Panc1 (cell line): ENCODE measurements around the gene GEMIN4. TPM values are rescaled to one million over a fixed set of nuclear protein-coding genes. Genes with fewer than 3 reads are reported as not detected.

Experiments used
- ATAC-seq: fragments of 200-7000 bp; cut with Tn5 transposase; 2 replicates; pipeline ENCODE4 v1.9.1; 2020; ENCODE audit warnings: mild to moderate bottlenecking, moderate library complexity
- BruUV-seq: library from RNA; stranded (reverse); fragments of 400-500 nt; replicated peaks from 2 replicates; lab custom pipeline; 2021; lab: Mats Ljungman, UMichigan
- CTCF ChIA-PET: fragments of 300-600 bp; sonication (Branson Sonifier 250); formaldehyde crosslinking; loops from one replicate; lab custom pipeline; 2022; ENCODE audit warnings: antibody characterized with exemption; lab: Charles Lee
- POLR2A ChIA-PET: fragments of 300-600 bp; sonication (Branson Sonifier 250); formaldehyde crosslinking; loops from one replicate; lab custom pipeline; 2022; ENCODE audit warnings: antibody characterized with exemption; lab: Charles Lee
- DNase-seq: peaks from one replicate; pipeline ENCODE4 v3.0.0-alpha.2; 2010; ENCODE audit warnings: low read depth, low spot score
- H3K27ac ChIP-seq: 2 replicates; pipeline ENCODE4 v1.5.1; 2011; ENCODE audit warnings: mild to moderate bottlenecking, low read length, inconsistent platforms
- H3K27me3 ChIP-seq: fragments of 200-500 bp; sonication (Bioruptor generic); 2 replicates; pipeline ENCODE4 v1.6.0; 2014; ENCODE audit warnings: low read length, inconsistent platforms; ENCODE audit not compliant: control insufficient read depth, insufficient read depth
- H3K36me3 ChIP-seq: fragments of 200-500 bp; sonication (Bioruptor generic); 2 replicates; pipeline ENCODE4 v1.5.1; 2014; ENCODE audit warnings: inconsistent platforms, mild to moderate bottlenecking, low read length, moderate library complexity; ENCODE audit not compliant: control insufficient read depth, insufficient read depth
- H3K4me1 ChIP-seq: 2 replicates; pipeline ENCODE4 v1.5.1; 2011; ENCODE audit warnings: inconsistent platforms, mild to moderate bottlenecking, low read length, moderate library complexity; ENCODE audit not compliant: control insufficient read depth, insufficient read depth
- H3K4me3 ChIP-seq, 2 experiments: 2 replicates each; pipeline ENCODE4 v1.5.1; 2011 to 2012; ENCODE audit warnings: low read depth in 2 of 2, low read length in 2 of 2, mild to moderate bottlenecking in 2 of 2, inconsistent platforms in 1 of 2, moderate library complexity in 1 of 2
- H3K9me3 ChIP-seq: fragments of 200-500 bp; sonication (Bioruptor generic); 2 replicates; pipeline ENCODE4 v1.5.1; 2014; ENCODE audit warnings: low read depth, mild to moderate bottlenecking, inconsistent platforms, low read length, moderate library complexity; ENCODE audit not compliant: control insufficient read depth, insufficient read depth
- CTCF ChIP-seq: fragments of 450-650 bp; IDR thresholded peaks from 2 replicates; pipeline ENCODE4 v1.5.1; 2017; ENCODE audit warnings: mild to moderate bottlenecking
- POLR2AphosphoS5 ChIP-seq: IDR thresholded peaks from 2 replicates; pipeline ENCODE4 v1.6.1; 2012; ENCODE audit warnings: mild to moderate bottlenecking, low read depth, low read length, moderate library complexity
- REST ChIP-seq, 2 experiments: IDR thresholded peaks; 2 replicates each; pipeline ENCODE4 v1.6.1; 2011 to 2012; ENCODE audit warnings: low read depth in 2 of 2, control low read depth in 1 of 2, low read length in 1 of 2, mild to moderate bottlenecking in 1 of 2, moderate library complexity in 1 of 2; ENCODE audit not compliant: insufficient read depth in 1 of 2
- SIN3A ChIP-seq: IDR thresholded peaks from 2 replicates; pipeline ENCODE4 v1.6.1; 2012; ENCODE audit warnings: low read depth, mild to moderate bottlenecking, low read length, moderate library complexity, borderline replicate concordance; ENCODE audit not compliant: insufficient read depth
- TCF7L2 ChIP-seq: IDR thresholded peaks from 2 replicates; pipeline ENCODE4 v1.6.1; 2011; ENCODE audit warnings: mild to moderate bottlenecking, low read depth, low read length, inconsistent platforms
- in situ Hi-C: cut with HindIII; loops from 2 replicates; pipeline ENCODE4 v1.10.0; 2016; ENCODE audit warnings: low sequenced_read_pairs, low pct_unique_long_range_greater_than_20kb
- intact Hi-C: fragments of 100-400 bp; cut with micrococcal nuclease; formaldehyde crosslinking; loops from one replicate; pipeline ENCODE4 v1.10.0; 2022; ENCODE audit not compliant: unreplicated experiment
- total RNA-seq: library from RNA; stranded (reverse); gene quantifications from one replicate; pipeline ENCODE4 v1.2.1, GENCODE V29; 2021; ENCODE audit not compliant: unreplicated experiment

The GEMIN4 gene
- total RNA-seq, 1 experiment from 2014 or later, result 34.9 TPM

- no peak for DNase-seq
- in situ Hi-C loops, result no loop called here
- Histone ChIP-seq H3K27ac (no peak overlapping the region), H3K4me3 (no peak overlapping the region), H3K27me3 (no peaks in the 10 kb centered on the region), H3K36me3 (no peaks in the 10 kb centered on the region; the same call in 1 of the 2 replicates), H3K9me3 (no peaks in the 10 kb centered on the region), H3K4me1 (peaks cover 6% of the 10 kb centered on the region; the same call in 1 of the 2 replicates)
- CTCF ChIA-PET, result interaction anchor here (0.8 kb wide), 1 partner anchor 192 kb away, joined by 3 read pairs; no protein-coding TSS in a partner anchor
- BruUV-seq, result no TSS peak
- ATAC-seq, result no peak
- intact Hi-C loops, result no loop called here
- TF ChIP-seq REST (IDR thresholded peaks at IDR 0.05; ENCODE audit: insufficient read depth in 1 of 2, low read depth in 2 of 2, low read length in 1 of 2) (no peak), SIN3A (no peak), POLR2AphosphoS5 (peak; percentile 35; the same call in 1 of the 2 replicates)
- POLR2A ChIA-PET, result no interaction called here
Observed at GRCh38 chr17:789160-789840, 37.2 kb upstream of the GEMIN4 start.

GRCh38 chr17:788551-788950 lies 36.5 kb upstream of the GEMIN4 start:
- TF ChIP-seq POLR2AphosphoS5, result no peak
- TF ChIP-seq CTCF, result no peak
- no peak for TF ChIP-seq SIN3A
- TF ChIP-seq REST (IDR thresholded peaks at IDR 0.05; ENCODE audit: insufficient read depth in 1 of 2, low read depth in 2 of 2, low read length in 1 of 2), result no peak
- no peak for TF ChIP-seq TCF7L2
- DNase-seq (no peak), ATAC-seq (no peak)
- ChIA-PET POLR2A (no interaction called here), CTCF (interaction anchor here (0.8 kb wide), 1 partner anchor 192 kb away, joined by 3 read pairs; no protein-coding TSS in a partner anchor)
- in situ Hi-C loops (no loop called here), intact Hi-C loops (no loop called here)
- no TSS peak for BruUV-seq
- no peaks in the 10 kb centered on the region for H3K9me3 ChIP-seq
- H3K4me1 ChIP-seq, result peaks cover 7% of the 10 kb centered on the region; the same call in 1 of the 2 replicates
- H3K27ac ChIP-seq, result no peak overlapping the region
- H3K27me3 ChIP-seq, result no peaks in the 10 kb centered on the region
- no peak overlapping the region for H3K4me3 ChIP-seq
- H3K36me3 ChIP-seq, result no peaks in the 10 kb centered on the region; the same call in 1 of the 2 replicates
